Measurements from ENCODE around the gene C3AR1. TPM values are rescaled to one million over a fixed set of nuclear protein-coding genes. Genes with fewer than 3 reads are reported as not detected.

Gene C3AR1
- total RNA-seq, 4 donors from 2014 or later, result 7.1 to 16.8 (median 9.1) TPM

GRCh38 chr12:8014836-8015235 is 51.3 kb downstream of the C3AR1 start:
- H3K4me3 ChIP-seq, result no peak overlapping the region
- no peak for TF ChIP-seq POLR2A (IDR thresholded peaks at IDR 0.05)
- TF ChIP-seq, protein P1, sequence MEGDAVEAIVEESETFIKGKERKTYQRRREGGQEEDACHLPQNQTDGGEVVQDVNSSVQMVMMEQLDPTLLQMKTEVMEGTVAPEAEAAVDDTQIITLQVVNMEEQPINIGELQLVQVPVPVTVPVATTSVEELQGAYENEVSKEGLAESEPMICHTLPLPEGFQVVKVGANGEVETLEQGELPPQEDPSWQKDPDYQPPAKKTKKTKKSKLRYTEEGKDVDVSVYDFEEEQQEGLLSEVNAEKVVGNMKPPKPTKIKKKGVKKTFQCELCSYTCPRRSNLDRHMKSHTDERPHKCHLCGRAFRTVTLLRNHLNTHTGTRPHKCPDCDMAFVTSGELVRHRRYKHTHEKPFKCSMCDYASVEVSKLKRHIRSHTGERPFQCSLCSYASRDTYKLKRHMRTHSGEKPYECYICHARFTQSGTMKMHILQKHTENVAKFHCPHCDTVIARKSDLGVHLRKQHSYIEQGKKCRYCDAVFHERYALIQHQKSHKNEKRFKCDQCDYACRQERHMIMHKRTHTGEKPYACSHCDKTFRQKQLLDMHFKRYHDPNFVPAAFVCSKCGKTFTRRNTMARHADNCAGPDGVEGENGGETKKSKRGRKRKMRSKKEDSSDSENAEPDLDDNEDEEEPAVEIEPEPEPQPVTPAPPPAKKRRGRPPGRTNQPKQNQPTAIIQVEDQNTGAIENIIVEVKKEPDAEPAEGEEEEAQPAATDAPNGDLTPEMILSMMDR (IDR thresholded peaks at IDR 0.05), result no peak
- no peak for TF ChIP-seq EP300 (IDR thresholded peaks at IDR 0.05)
- peaks cover 0 to 62% of the 10 kb centered on the region in 2 donors for H3K27me3 ChIP-seq
- no peaks in the 10 kb centered on the region for H3K36me3 ChIP-seq
- 49 to 67% methylated on average over 18 of the region's 18 CpGs for WGBS, 2 donors
- H3K27ac ChIP-seq, result no peak overlapping the region
- no peak for DNase-seq (ENCODE audit: low spot score in 2 of 2)
- peaks cover 0 to 14% (median 0%) of the 10 kb centered on the region in 4 donors for H3K4me1 ChIP-seq
- no peaks in the 10 kb centered on the region for H3K9me3 ChIP-seq

GRCh38 chr12:8012651-8013309 is 53.4 kb downstream of the C3AR1 start:
- Histone ChIP-seq H3K4me1 (no peaks in the 10 kb centered on the region), H3K27ac (no peak overlapping the region), H3K36me3 (no peaks in the 10 kb centered on the region), H3K4me3 (no peak overlapping the region), H3K27me3 (peaks cover 0 to 43% of the 10 kb centered on the region in 2 donors), H3K9me3 (no peaks in the 10 kb centered on the region)
- TF ChIP-seq, protein P1 (IDR thresholded peaks at IDR 0.05), result no peak
- TF ChIP-seq EP300 (IDR thresholded peaks at IDR 0.05) (no peak), POLR2A (IDR thresholded peaks at IDR 0.05) (no peak)
- no peak for DNase-seq (ENCODE audit: low spot score in 2 of 2)
- WGBS, 2 donors, result 88 to 90% methylated on average over 7 of the region's 7 CpGs

DNA sequence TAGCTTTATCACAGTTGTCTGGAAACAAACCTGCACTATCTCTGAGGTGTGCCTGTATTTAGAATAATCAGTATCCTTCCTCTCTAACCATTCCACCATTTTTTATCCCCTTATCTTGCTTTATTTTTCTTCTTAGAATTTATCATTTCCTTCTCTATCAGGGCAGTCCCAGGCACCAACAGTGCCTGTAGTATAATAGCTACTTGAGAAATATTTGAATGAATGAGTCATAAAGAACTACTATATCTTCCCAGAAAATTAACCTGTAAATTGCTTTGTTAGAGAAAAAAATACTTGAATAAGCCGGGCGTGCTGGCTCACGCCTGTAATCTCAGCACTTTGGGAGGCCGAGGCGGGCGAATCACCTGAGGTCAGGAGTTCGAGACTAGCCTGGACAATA is 54.8 kb downstream of the C3AR1 start:
- TF ChIP-seq EP300 (IDR thresholded peaks at IDR 0.05) (no peak), POLR2A (IDR thresholded peaks at IDR 0.05) (no peak)
- H3K9me3 ChIP-seq, result no peaks in the 10 kb centered on the region
- peaks cover 0 to 28% of the 10 kb centered on the region in 2 donors for H3K27me3 ChIP-seq

More for the DNA sequence above, 54.8 kb downstream of the C3AR1 start:
- WGBS, 2 donors, result 85 to 90% methylated on average over 7 of the region's 7 CpGs
- DNase-seq (ENCODE audit: low spot score in 2 of 2), result no peak
- H3K36me3 ChIP-seq, result no peaks in the 10 kb centered on the region
- no peak overlapping the region for H3K27ac ChIP-seq
- H3K4me3 ChIP-seq, result no peak overlapping the region
- no peaks in the 10 kb centered on the region for H3K4me1 ChIP-seq

Other genes with a start within 250 kb of the C3AR1 start
- 10 to 100 TPM in 1 of 4 donors, 1 to 10 TPM in 2, not detected in 1; 3.7 to 26.7 (median 4.4) TPM for gene SLC2A14, start 193.4 kb downstream of the C3AR1 start, total RNA-seq
- 100 to 1,000 TPM in 3 of 4 donors, 10 to 100 TPM in 1; 83.4 to 262 (median 115) TPM for gene SLC2A3, start 130.2 kb downstream of the C3AR1 start, total RNA-seq
- 10 to 100 TPM; 19.4 to 24.7 (median 20.1) TPM for gene FOXJ2, start 33.6 kb downstream of the C3AR1 start, total RNA-seq
- 10 to 100 TPM; 17.4 to 38.2 (median 32.1) TPM for gene NECAP1, start 15.9 kb upstream of the C3AR1 start, total RNA-seq
- 1 to 10 TPM; 2.2 to 7.9 (median 5.8) TPM for gene CLEC4A, start 57.3 kb upstream of the C3AR1 start, total RNA-seq
- gene ZNF705A, start 90.7 kb upstream of the C3AR1 start, total RNA-seq, result not detected
- gene FAM90A1, start 161.3 kb upstream of the C3AR1 start, total RNA-seq, result under 1 TPM in 1 of 4 donors, not detected in 3; 0.21 TPM